Measurements from ENCODE around the gene CCL21. TPM values are rescaled to one million over a fixed set of nuclear protein-coding genes. Genes with fewer than 3 reads are reported as not detected.
A peak's percentile ranks its signal among the peaks of the same experiment; 100 is the strongest.

CCL21 gene
- total and polyA plus RNA-seq, 2 of the 13 experiments (the other 11 are each of a cell fraction or from before 2014, with no cell fraction given) = not detected

GRCh38 chr9:34701023-34701768 lies 8.7 kb downstream of the CCL21 start (continued):
- peak; percentile 22; the same call in 1 of the 2 replicates for TF ChIP-seq ARID5B (CRISPR knock-in tag; IDR thresholded peaks at IDR 0.05)
- peak; percentile 13; the same call in 1 of the 2 replicates for TF ChIP-seq ZNF770 (CRISPR knock-in tag; IDR thresholded peaks at IDR 0.05)
- no peak for TF ChIP-seq POLR2AphosphoS5 (IDR thresholded peaks at IDR 0.05; ENCODE audit: low read depth, low read length)
- TF ChIP-seq ZNF580 (CRISPR knock-in tag; IDR thresholded peaks at IDR 0.05; ENCODE audit: borderline replicate concordance, low read depth) = 0 out of 2 replicates have a peak, but pooled peaks have one; percentile 49
- no peak for TF ChIP-seq ZNF230 (CRISPR knock-in tag; IDR thresholded peaks at IDR 0.05)
- TF ChIP-seq ZBTB21 (CRISPR knock-in tag; IDR thresholded peaks at IDR 0.05) = no peak
- no peak for TF ChIP-seq PRDM15 (CRISPR knock-in tag; IDR thresholded peaks at IDR 0.05)
- TF ChIP-seq ZNF605 (CRISPR knock-in tag; IDR thresholded peaks at IDR 0.05) = 0 out of 2 replicates have a peak, but pooled peaks have one; percentile 4
- TF ChIP-seq RARG (CRISPR knock-in tag; IDR thresholded peaks at IDR 0.05; ENCODE audit: low read depth) = no peak
- no peak for TF ChIP-seq ZNF33B (CRISPR knock-in tag; IDR thresholded peaks at IDR 0.05)
- TF ChIP-seq MXD3 (CRISPR knock-in tag; IDR thresholded peaks at IDR 0.05) = no peak; the same call in 1 of the 2 replicates
- TF ChIP-seq KLF16 (CRISPR knock-in tag; IDR thresholded peaks at IDR 0.05) = 0 out of 4 replicates have a peak, but pooled peaks of 1 of the 2 experiments have one; percentile 24
- 0 out of 2 replicates have a peak, but pooled peaks have one; percentile 28 for TF ChIP-seq ZNF329 (CRISPR knock-in tag; IDR thresholded peaks at IDR 0.05; ENCODE audit: low read depth)
- no peak for TF ChIP-seq RXRB (CRISPR knock-in tag; IDR thresholded peaks at IDR 0.05; ENCODE audit: borderline replicate concordance)
- TF ChIP-seq CBFB (CRISPR knock-in tag; IDR thresholded peaks at IDR 0.05) = 0 out of 2 replicates have a peak, but pooled peaks have one; percentile 43
- no peak for TF ChIP-seq NONO (IDR thresholded peaks at IDR 0.05)
- TF ChIP-seq NONO (CRISPR knock-in tag; conservative IDR thresholded peaks at IDR 0.05) = 0 out of 2 replicates have a peak, but pooled peaks have one; percentile 37
